BLaER1 treated with 17β-estradiol and CSF1 and Interleukin-3, amounts not matched to agents 10 nM and 100 nM (cell line): Measurements from ENCODE around the gene HNRNPA3.
"Not testable (repeated sequence)": the region's sequence is repeated elsewhere in the genome, so short reads cannot be mapped to it uniquely, and the experiment has no call there.

ENCODE experiments used
- H3K27ac ChIP-seq, 11 experiments: shearing (Covaris generic); formaldehyde crosslinking; 2 replicates each; pipeline ENCODE4 v1.8.1; 2022
- H3K27me3 ChIP-seq, 11 experiments: shearing (Covaris generic); formaldehyde crosslinking; 2 replicates each; pipeline ENCODE4 v1.8.1; 2022
- H3K36me3 ChIP-seq, 11 experiments: shearing (Covaris generic); formaldehyde crosslinking; 2 replicates each; pipeline ENCODE4 v1.8.1; 2022
- H3K4me1 ChIP-seq, 10 experiments: shearing (Covaris generic); formaldehyde crosslinking; 2 replicates each; pipeline ENCODE4 v1.8.1; 2022
- H3K4me2 ChIP-seq, 11 experiments: shearing (Covaris generic); formaldehyde crosslinking; 2 replicates each; pipeline ENCODE4 v1.8.1; 2022
- H3K4me3 ChIP-seq, 10 experiments: shearing (Covaris generic); formaldehyde crosslinking; 2 replicates each; pipeline ENCODE4 v1.8.1; 2022
- H3K9ac ChIP-seq, 11 experiments: shearing (Covaris generic); formaldehyde crosslinking; 2 replicates each; pipeline ENCODE4 v1.8.1; 2022
- H3K9me3 ChIP-seq, 11 experiments: shearing (Covaris generic); formaldehyde crosslinking; replicated peaks in 1 of 11; 2 replicates each; pipeline ENCODE4 v1.8.1; 2022
- H4K20me1 ChIP-seq, 11 experiments: shearing (Covaris generic); formaldehyde crosslinking; 2 replicates each; pipeline ENCODE4 v1.8.1; 2022
- Cebpa-rat ChIP-seq, 11 experiments: shearing (Covaris generic); IDR thresholded peaks; 2 replicates each; pipeline ENCODE4 v1.8.1; 2022

HNRNPA3 gene

DNA sequence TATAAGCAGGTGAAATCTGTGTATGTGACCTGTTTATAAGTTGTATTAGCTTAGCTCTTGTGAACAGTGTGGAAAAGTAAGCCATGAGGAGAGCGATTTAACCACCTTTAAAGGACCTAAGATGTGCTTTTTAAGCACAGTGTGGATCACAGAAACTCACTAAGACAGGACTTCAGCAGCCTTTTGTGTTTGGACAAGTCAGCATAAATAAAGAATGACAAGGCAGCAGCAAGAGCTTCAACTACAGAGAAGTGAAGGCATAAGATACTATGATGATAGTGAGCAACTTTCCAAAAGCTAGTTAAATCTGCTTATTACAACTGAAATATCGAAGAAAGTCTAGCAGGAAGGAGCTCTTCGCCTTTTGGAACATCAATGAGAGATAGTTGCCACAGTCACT lies 8.9 kb downstream of the HNRNPA3 start:
- Histone ChIP-seq H3K9ac (no peak overlapping the region), H3K27ac (no peak overlapping the region), H4K20me1 (peaks cover 78 to 99% (median 95%) of the 10 kb centered on the region in 11 experiments), H3K4me1 (peaks cover 0 to 57% (median 9%) of the 10 kb centered on the region in 10 experiments; a peak in 15 of 20 replicates), H3K9me3 (no peaks in the 10 kb centered on the region), H3K4me2 (no peak overlapping the region; a peak in 1 of 22 replicates), H3K4me3 (no peak overlapping the region), H3K36me3 (peaks cover 63 to 78% (median 67%) of the 10 kb centered on the region in 11 experiments), H3K27me3 (no peaks in the 10 kb centered on the region)
- TF ChIP-seq Cebpa-rat (IDR thresholded peaks at IDR 0.05): no peak

DNA sequence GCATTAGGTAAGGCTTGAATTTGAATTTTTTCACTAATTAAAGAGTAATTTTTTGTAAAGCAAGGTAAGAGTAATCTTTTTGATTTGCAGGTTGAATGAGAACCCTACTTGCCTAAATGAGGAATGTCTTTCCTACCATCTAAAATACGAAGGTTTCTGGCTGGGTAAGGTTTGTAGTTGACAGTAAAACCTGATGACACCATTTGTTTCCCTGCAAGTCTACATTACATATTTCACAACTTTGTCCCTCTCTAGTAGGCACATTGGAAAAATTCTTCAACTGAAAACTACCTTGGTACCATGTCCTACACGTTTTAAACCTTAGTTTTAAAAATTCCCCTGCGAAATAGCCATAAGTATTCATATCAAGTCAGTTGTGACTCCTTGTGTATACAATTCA lies 9.4 kb downstream of the HNRNPA3 start:
- no peak for TF ChIP-seq Cebpa-rat (IDR thresholded peaks at IDR 0.05)
- H3K36me3 ChIP-seq: peaks cover 59 to 73% (median 63%) of the 10 kb centered on the region in 11 experiments
- peaks cover 78 to 99% (median 95%) of the 10 kb centered on the region in 11 experiments for H4K20me1 ChIP-seq
- no peak overlapping the region for H3K9ac ChIP-seq
- H3K9me3 ChIP-seq: no peaks in the 10 kb centered on the region
- no peaks in the 10 kb centered on the region for H3K27me3 ChIP-seq
- no peak overlapping the region for H3K27ac ChIP-seq
- H3K4me3 ChIP-seq: no peak overlapping the region
- no peak overlapping the region for H3K4me2 ChIP-seq
- H3K4me1 ChIP-seq: peaks cover 4 to 57% (median 10%) of the 10 kb centered on the region in 10 experiments; a peak in 16 of 20 replicates

DNA sequence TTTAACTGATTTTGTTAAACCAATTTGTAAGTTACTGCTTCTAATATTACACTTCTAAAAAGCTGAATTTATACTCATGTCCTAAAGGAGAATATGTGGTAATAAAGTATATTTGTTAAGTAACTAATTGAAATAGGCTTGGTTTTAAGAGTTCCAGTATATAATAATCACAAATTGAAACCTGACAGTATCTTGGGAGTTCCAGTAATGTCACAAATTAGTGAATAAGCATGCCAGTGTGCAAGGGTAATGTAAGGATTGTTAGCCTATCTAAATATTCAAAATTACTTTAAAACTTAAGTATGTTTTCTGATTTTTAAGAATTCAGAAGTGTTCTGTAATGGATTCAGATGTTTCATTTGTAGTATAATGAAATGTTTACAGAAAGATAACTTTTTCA lies 10.8 kb downstream of the HNRNPA3 start:
- not testable (repeated sequence) for H3K27me3 ChIP-seq, H3K4me3 ChIP-seq, H3K9me3 ChIP-seq, H3K27ac ChIP-seq, H3K4me2 ChIP-seq, H3K9ac ChIP-seq
- Histone ChIP-seq H4K20me1 (peaks cover 73 to 99% (median 95%) of the 10 kb centered on the region in 11 experiments), H3K36me3 (peaks cover 49 to 70% (median 55%) of the 10 kb centered on the region in 11 experiments), H3K4me1 (peaks cover 0 to 59% (median 18%) of the 10 kb centered on the region in 10 experiments; a peak in 16 of 20 replicates)

DNA sequence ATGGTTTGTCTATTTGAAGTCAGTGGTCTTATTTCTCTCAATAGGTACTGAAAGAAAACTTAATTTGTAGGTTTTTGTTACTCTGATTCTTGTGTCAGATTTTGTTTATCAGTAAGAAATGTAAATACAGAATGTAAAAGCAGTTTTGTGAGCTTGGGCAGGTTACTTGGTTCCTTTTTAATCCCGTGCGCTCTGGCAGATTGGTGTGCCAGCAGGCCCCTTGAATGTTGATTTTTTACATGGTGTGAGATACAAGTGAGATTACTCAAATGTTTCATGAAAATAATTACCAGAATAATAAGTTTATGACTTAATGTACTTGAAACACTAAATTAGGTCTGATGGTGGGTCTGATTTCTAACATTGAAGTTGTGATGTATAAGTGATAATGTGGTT lies 13.4 kb downstream of the HNRNPA3 start:
- Histone ChIP-seq H3K9me3 (no peaks in the 10 kb centered on the region), H3K27ac (peak overlapping the region in 8 of 11 experiments; percentile 3 to 66 (median 56); a peak in 9 of 22 replicates), H3K36me3 (peaks cover 45 to 72% (median 56%) of the 10 kb centered on the region in 11 experiments), H3K9ac (no peak overlapping the region), H3K4me1 (peaks cover 0 to 61% (median 18%) of the 10 kb centered on the region in 10 experiments; a peak in 16 of 20 replicates), H4K20me1 (peaks cover 64 to 100% (median 95%) of the 10 kb centered on the region in 11 experiments), H3K27me3 (no peaks in the 10 kb centered on the region), H3K4me3 (no peak overlapping the region), H3K4me2 (no peak overlapping the region)
- no peak for TF ChIP-seq Cebpa-rat (IDR thresholded peaks at IDR 0.05)

DNA sequence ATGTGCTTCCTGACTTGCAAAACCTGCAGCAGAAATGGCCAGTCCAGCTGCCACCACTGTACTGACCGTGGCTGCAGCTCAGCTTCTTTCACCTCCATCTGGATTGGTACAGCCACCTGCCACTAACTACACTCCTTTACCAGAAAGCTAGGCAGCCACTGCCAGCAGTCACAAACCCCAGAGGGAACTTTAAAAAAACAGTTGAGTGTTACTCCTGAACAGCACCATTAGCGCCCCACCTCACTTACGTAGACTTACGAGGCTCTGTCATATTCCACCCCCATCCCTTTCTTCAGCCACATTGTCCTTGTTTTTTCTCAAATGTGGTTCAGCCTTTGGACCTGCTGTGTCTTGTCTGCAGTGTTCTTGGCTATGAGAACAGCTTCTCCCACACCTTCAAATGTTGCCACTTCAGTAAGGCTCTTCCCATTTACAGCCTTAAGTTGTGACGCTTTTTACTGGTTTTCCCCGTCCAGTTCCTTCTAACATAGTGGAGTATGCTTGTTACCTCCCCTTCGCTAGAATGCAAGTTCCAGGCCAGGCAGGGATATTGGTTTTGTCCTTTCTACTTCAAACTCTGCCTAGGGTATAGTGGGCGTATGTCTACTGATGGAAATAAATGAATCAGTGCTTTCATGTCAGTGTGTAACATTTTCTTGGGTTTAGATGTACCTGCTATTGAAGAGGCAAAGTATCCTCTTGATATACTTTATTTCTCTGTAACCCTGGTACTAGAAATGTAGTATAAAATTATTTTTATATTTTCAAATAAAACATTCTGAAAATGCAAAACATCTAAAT lies 17.0 kb downstream of the HNRNPA3 start:
- no peak overlapping the region for H3K4me3 ChIP-seq
- peaks cover 58 to 83% (median 70%) of the 10 kb centered on the region in 11 experiments for H3K36me3 ChIP-seq
- H3K9me3 ChIP-seq: no peaks in the 10 kb centered on the region
- H3K27ac ChIP-seq: no peak overlapping the region
- H3K4me2 ChIP-seq: peak overlapping the region in 1 of 11 experiments; percentile 38; a peak in 1 of 22 replicates
- H4K20me1 ChIP-seq: peaks cover 64 to 100% (median 95%) of the 10 kb centered on the region in 11 experiments
- H3K27me3 ChIP-seq: no peaks in the 10 kb centered on the region
- H3K9ac ChIP-seq: no peak overlapping the region
- TF ChIP-seq Cebpa-rat (IDR thresholded peaks at IDR 0.05): no peak
- H3K4me1 ChIP-seq: peaks cover 0 to 68% (median 18%) of the 10 kb centered on the region in 10 experiments; a peak in 16 of 20 replicates

DNA sequence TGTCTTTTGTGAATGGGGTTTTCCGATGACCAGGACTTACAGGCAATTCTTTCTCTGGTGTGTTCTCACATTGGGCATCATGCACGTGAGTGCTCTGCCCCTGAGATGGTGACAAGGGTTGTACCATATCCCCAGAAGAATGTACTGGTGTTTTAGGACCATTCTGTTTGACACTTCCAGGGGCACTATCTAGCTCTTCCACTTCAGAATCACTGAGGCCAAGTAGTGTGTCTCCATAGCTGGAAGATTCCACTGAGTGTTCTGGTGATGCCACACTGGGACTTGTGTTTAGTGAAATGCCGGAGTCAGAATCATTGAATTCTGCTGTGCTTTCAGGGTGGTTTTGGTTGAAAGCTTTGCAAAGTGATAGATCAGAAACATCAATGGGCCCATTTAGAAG lies 18.7 kb downstream of the HNRNPA3 start:
- Histone ChIP-seq H3K4me1 (peaks cover 0 to 83% (median 17%) of the 10 kb centered on the region in 10 experiments; a peak in 16 of 20 replicates), H3K4me3 (no peak overlapping the region), H3K9ac (no peak overlapping the region; a peak in 1 of 22 replicates), H3K9me3 (no peaks in the 10 kb centered on the region), H3K27ac (no peak overlapping the region), H3K27me3 (no peaks in the 10 kb centered on the region), H3K4me2 (0 out of 22 replicates have a peak overlapping the region, but pooled peaks of 1 of the 11 experiments have one; percentile 14), H3K36me3 (peaks cover 74 to 91% (median 85%) of the 10 kb centered on the region in 11 experiments), H4K20me1 (peaks cover 75 to 100% (median 95%) of the 10 kb centered on the region in 11 experiments)
- TF ChIP-seq Cebpa-rat (IDR thresholded peaks at IDR 0.05): no peak

DNA sequence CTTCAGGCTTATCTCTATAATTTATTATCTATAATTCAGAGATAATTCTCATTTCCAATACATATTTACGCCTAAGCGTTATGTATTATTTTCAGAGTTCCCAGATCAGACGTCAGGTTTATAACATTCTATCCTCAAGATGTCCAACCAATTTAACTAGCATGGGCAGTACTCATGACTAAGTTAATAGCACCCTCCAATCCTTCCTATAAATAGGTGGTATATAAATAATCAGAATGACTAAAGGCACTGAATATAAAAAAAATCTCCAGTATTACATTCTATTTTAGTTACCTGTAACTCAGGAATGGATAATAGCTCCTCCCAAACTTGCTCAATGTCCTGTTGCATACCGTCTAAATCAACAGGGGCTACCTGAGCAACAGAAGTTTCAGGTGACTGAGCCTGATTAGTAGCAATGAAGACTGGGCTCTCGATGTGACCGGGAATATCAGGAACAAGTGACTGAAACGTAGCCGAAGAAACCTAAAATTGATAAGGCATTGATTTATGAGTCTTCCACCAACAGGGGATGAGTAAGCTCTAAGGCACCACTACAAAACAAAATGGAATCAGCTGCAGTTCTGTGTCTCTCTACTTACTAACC lies 19.6 kb downstream of the HNRNPA3 start:
- Histone ChIP-seq H3K4me1 (peaks cover 0 to 83% (median 8%) of the 10 kb centered on the region in 10 experiments; a peak in 16 of 20 replicates), H3K9me3 (no peaks in the 10 kb centered on the region), H3K36me3 (peaks cover 83 to 100% (median 93%) of the 10 kb centered on the region in 11 experiments), H3K4me3 (no peak overlapping the region), H3K27me3 (no peaks in the 10 kb centered on the region), H4K20me1 (peaks cover 83 to 100% (median 97%) of the 10 kb centered on the region in 11 experiments), H3K27ac (no peak overlapping the region), H3K4me2 (no peak overlapping the region), H3K9ac (no peak overlapping the region)
- no peak for TF ChIP-seq Cebpa-rat (IDR thresholded peaks at IDR 0.05)

DNA sequence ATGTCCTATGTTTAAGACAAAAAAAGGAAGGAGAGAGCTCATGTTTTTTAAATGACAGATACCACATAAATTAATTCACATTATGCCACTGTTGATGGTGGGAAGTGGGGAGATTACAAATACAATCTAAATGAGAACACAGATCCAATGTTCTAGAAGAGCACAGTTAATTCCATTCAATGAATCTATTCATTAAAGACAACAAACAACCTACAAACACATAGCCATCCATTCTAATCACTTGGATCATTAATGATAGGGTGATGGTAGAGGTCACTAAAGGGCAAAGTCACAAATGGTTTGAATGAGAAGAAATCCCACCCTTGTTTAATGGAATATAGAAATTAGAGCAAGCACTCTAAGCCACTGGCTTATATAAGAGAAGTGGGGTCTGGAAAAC lies 21.7 kb downstream of the HNRNPA3 start:
- H3K27ac ChIP-seq: peak overlapping the region in 1 of 11 experiments; percentile 14; a peak in 1 of 22 replicates
- peaks cover 0 to 83% (median 9%) of the 10 kb centered on the region in 10 experiments; a peak in 16 of 20 replicates for H3K4me1 ChIP-seq
- H3K9ac ChIP-seq: no peak overlapping the region
- peaks cover 83 to 100% (median 97%) of the 10 kb centered on the region in 11 experiments for H3K36me3 ChIP-seq
- H3K4me2 ChIP-seq: peak overlapping the region in 2 of 11 experiments; percentile 0 to 87; a peak in 2 of 22 replicates
- no peaks in the 10 kb centered on the region for H3K27me3 ChIP-seq
- no peak overlapping the region for H3K4me3 ChIP-seq
- peaks cover 86 to 100% (median 97%) of the 10 kb centered on the region in 11 experiments for H4K20me1 ChIP-seq
- TF ChIP-seq Cebpa-rat (IDR thresholded peaks at IDR 0.05): no peak
- H3K9me3 ChIP-seq: no peaks in the 10 kb centered on the region
